GM18499 (cell line): ENCODE measurements around the gene KREMEN1.
"Not testable (repeated sequence)": the region's sequence is repeated elsewhere in the genome, so short reads cannot be mapped to it uniquely, and the experiment has no call there.

ENCODE experiments used
- ATAC-seq: cut with Tn5 transposase; IDR thresholded peaks from one replicate; pipeline ENCODE4 v1.9.1; 2021; ENCODE audit warnings: moderate number of reproducible peaks; ENCODE audit not compliant: insufficient read depth, unreplicated experiment

The KREMEN1 gene

GRCh38 chr22:29096736-29097669, 24.2 kb downstream of the KREMEN1 start:
- no peak for ATAC-seq

DNA sequence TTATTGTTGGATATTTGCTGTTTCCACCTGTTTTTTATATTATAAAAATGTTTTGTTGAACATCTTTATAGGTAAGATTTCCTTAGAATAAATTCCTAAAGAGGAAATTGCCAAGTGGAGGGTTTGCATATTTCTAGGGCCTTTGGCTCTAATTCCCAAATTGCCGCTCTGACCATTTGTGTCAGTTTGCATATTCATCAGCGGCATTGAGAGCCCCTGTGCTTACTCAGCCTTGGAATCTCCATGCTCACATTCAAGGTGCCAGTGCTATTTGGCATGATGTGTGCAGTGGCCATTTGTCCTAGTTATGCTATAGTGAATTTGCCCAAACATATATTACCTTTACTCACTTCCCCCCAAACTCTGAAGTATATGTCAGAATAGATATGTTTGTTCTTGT, 25.5 kb downstream of the KREMEN1 start:
- ATAC-seq, result no peak

DNA sequence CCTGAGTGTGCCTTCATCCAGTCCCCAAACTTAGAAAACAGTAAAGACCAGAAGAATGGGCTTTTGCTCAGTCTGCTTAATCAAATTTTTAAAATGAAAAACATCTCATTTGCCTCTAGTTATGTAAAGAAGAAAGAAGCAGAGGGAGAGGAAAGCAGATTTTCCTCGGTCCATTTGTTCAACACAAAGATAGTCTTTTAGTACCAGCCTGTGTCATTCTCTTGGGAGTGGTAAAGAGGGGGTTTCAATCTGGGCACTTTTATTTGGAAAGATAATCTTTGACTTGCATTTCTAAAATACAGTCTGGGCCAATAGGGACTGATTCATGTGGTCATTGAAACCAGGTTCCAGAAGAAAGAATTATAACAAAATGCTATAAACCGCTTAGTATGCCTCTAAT, 29.5 kb downstream of the KREMEN1 start:
- no peak for ATAC-seq

DNA sequence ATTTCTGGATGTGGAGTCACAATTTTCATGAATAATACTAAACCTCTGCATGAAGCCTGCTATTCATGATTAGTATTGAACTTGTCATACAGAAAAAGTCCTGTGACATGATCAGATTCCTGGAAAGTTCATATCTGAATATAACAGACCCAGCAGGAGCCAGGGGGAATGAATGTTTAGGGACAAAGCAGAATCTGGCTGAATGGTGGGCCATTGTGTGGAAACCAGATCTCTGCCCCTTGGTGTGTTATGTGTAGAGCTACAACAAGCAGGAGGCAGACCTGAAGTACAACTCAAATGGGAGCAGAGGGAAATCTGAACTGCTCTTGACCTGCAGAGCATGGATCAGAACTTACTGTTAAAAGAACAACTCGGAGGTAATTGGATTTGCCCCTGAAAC, 30.3 kb downstream of the KREMEN1 start:
- ATAC-seq, result no peak

DNA sequence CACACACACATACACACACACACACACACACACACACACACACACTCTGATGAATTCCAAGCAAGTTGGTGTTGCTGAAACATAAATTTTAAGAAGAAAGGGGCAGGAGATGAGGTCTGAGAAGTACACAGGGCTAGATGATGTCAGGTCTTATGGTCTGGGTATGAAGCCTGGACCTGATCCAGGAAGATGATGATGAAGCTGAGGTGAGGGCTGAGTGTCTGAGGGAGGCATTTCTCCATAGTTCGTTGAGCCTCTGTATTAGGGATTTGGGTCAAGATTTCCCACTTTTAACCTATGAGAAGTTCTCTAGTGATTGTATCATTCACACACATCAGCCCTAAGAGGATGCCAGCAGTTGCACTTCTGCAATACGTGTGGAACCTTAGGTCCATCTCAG, 32.6 kb downstream of the KREMEN1 start:
- no peak for ATAC-seq

DNA sequence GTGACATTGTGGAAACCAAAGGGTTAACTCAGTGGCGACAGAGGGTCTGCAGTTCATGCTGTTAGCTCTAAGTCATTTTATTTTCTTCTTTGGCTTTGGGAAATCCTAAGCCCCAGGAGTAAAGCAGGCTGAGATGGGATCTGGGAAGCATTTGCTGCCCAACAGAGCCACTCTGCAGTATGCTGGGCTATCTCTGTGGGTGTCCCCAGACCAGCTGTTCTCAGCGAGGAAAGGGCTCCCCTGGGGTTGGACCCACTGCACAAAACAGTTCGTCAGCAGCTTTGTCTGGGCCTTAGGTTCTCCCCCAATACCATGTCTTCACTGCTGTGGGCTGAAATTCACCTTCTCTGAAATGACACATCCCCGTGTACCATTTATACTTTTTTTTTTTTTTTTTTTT, 34.0 kb downstream of the KREMEN1 start:
- ATAC-seq, result no peak

- ATAC-seq, result no peak
Measured at GRCh38 chr22:29108137-29108536, 35.3 kb downstream of the KREMEN1 start.

DNA sequence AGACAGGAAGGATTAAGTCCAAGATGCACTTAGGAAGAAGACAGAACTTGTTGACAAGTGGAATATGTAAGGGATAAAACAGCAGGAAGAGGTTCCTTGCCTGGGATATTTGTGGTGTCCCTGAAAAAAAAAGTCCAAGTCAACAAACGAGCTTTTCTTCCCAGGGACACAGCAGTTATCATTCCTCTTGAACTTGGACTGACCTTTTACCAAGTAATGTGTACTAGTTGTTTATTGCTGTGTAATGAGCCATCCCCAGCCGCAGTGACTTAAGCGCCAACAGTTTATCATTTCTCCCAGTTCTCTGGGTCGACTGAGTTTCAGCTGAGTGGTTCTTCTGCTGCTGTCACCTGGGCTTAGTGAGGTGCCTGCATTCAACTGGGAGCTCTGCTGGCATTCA, 37.0 kb downstream of the KREMEN1 start:
- ATAC-seq, result no peak

- ATAC-seq, result no peak
Measured at GRCh38 chr22:29110946-29111345, 38.1 kb downstream of the KREMEN1 start.

GRCh38 chr22:29112121-29112520, 39.3 kb downstream of the KREMEN1 start:
- no peak for ATAC-seq

GRCh38 chr22:29112681-29113080, 39.8 kb downstream of the KREMEN1 start:
- no peak for ATAC-seq

GRCh38 chr22:29113319-29113718, 40.5 kb downstream of the KREMEN1 start:
- no peak for ATAC-seq

DNA sequence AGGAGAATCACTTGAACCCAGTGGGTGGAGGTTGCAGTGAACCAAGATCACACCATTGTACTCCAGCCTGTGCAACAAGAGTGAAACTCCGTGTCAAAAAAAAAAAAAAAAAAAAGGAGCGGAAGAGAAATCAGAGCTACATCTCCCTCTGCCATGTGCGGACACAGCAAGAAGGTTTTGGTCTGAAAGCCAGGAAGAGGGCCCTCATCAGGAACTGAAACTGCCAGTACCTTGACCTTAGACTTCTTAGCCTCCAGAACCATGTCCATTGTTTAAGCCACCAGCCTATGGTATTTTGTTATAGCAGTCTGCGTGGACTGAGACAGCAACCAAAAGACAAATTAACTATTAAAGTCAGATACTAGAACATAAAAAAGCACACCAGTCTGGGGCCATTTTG, 41.6 kb downstream of the KREMEN1 start:
- no peak for ATAC-seq

GRCh38 chr22:29115682-29116288, 43.0 kb downstream of the KREMEN1 start:
- no peak for ATAC-seq

- ATAC-seq, result no peak
Measured at GRCh38 chr22:29116397-29117123, 43.7 kb downstream of the KREMEN1 start.

DNA sequence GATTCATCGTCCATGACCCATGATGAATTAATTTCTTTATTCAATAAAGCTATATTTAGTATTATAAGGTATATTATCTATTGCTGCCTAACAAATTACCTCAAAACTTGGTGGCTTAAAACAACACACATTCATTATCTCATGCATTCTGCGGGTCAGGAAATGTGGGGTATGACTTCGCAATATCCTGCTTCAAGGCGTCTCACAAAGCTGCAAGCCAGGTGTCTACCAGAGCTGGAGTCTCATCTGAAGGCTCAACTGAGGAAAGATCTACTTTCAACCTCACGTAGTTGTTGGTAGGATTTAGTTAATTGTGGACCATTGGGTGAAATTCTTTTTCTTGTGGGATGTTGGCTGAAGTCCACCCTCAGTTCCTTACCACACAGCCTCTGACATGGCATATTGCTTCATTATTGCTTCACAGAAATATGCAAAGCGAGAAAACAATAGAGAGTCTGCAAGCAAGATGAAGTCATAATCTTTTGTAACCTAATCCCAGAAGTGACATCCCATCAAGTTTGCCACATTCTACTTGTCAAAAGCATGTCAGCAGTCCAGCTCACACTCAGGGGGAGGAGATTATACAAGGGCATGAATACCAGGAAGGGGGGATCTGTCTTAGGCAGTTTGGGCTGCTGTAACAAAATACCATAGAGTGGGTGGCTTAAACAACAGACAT, 45.1 kb downstream of the KREMEN1 start:
- ATAC-seq, result no peak

DNA sequence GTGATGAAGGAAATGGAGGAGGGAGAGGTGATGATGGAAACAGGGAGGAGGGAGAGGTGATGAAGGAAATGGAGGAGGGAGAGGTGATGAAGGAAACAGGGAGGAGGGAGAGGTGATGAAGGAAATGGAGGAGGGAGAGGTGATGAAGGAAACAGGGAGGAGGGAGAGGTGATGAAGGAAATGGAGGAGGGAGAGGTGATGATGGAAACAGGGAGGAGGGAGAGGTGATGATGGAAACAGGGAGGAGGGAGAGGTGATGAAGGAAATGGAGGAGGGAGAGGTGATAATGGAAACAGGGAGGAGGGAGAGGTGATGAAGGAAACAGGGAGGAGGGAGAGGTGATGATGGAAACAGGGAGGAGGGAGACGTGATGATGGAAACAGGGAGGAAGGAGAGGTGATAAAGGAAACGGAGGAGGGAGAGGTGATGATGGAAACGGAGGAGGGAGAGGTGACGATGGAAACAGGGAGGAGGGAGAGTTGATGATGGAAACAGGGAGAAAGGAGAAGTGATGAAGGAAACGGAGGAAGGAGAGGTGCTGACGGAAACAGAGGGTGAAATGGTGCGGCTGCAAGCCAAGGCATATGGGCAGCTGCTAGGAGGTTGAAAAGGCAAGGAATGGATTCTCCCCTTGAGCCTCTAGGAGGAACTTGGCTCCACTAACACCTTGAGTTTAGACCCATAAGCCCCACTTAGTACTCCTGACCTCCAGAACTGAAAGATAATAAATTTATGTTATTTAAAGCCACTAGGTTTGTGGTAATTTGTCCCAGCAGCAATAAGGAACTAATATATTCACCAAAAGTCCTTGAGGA, 47.5 kb downstream of the KREMEN1 start:
- not testable (repeated sequence) for ATAC-seq

DNA sequence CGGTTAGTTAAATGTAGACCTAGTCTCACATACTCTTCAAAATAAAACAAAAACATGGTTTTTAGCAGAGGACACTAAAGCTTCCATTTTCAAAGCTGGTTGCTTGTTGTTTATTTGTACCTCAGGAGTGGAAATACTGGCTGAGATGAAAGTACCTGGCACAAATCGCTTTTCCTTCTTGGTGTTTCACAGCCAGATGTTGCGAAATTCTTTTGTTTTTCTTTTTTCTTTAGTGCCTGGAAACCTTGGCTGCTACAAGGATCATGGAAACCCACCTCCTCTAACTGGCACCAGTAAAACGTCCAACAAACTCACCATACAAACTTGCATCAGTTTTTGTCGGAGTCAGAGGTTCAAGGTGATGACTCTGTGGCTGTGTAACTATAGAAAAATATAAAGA, 48.3 kb downstream of the KREMEN1 start:
- ATAC-seq, result no peak

GRCh38 chr22:29122041-29122440, 49.2 kb downstream of the KREMEN1 start:
- ATAC-seq, result no peak
